Body of pancreas (tissue), 4 donors: Measurements from ENCODE around the gene MED31. TPM values are rescaled to one million over a fixed set of nuclear protein-coding genes. Genes with fewer than 3 reads are reported as not detected.

ENCODE experiments used
- ATAC-seq: fragments of 150-250 bp; one replicate; pipeline ENCODE4 v1.9.1; 2016
- DNase-seq, 4 donors: peaks; one replicate each; pipeline ENCODE4 v3.0.0-alpha.2; 2019
- H3K27ac ChIP-seq, 4 donors: fragments of 200-600 bp; sonication (generic); 1 replicate in 3 of 4; 2 replicates in 1 of 4; pipeline versions ENCODE4 v1.5.1 to v1.6.1; 2016 to 2019; ENCODE audit warnings: mild to moderate bottlenecking in 1 of 4, mixed read lengths in 1 of 4, moderate library complexity in 1 of 4
- H3K27me3 ChIP-seq, 2 donors: fragments of 200-600 bp; sonication (generic); one replicate each; pipeline ENCODE4 v1.6.0; 2016; ENCODE audit warnings: mild to moderate bottlenecking in 1 of 2
- H3K36me3 ChIP-seq, 2 donors: fragments of 200-600 bp; sonication (generic); replicated peaks in 1 of 2; 2 replicates each; pipeline ENCODE4 v1.5.1; 2016; ENCODE audit warnings: low read depth in 2 of 2; ENCODE audit not compliant: insufficient read depth in 1 of 2
- H3K4me1 ChIP-seq: fragments of 200-600 bp; sonication (generic); one replicate; pipeline ENCODE4 v1.6.0; 2016
- H3K4me3 ChIP-seq, 2 donors: fragments of 200-600 bp; sonication (generic); 1 replicate in 1 of 2; 2 replicates in 1 of 2; pipeline ENCODE4 v1.5.1; 2016 to 2019
- H3K9me3 ChIP-seq, 3 donors: fragments of 200-600 bp; sonication (generic); 1 replicate in 2 of 3; 2 replicates in 1 of 3; pipeline ENCODE4 v1.5.1; 2016
- CTCF ChIP-seq, 7 experiments: fragments of 450-650 bp in 4 of 7; fragments of 200-600 bp in 3 of 7; sonication (generic) in 3 of 7; IDR thresholded peaks; one replicate each; pipeline ENCODE4 v1.5.1; 2016 to 2019; ENCODE audit warnings: antibody characterized with exemption in 7 of 7
- POLR2A ChIP-seq, 3 donors: fragments of 450-650 bp; IDR thresholded peaks; one replicate each; pipeline ENCODE4 v1.6.1; 2016; ENCODE audit warnings: antibody characterized with exemption in 3 of 3, mild to moderate bottlenecking in 2 of 3
- WGBS, 2 donors: methylation state at CpG; one replicate each; pipeline ENCODE4 v1.1.5; 2017; 5-methylcytosine and 5-hydroxymethylcytosine counted together
- intact Hi-C: fragments of 100-400 bp; cut with DNase I; formaldehyde crosslinking; loops from one replicate; pipeline ENCODE4 v1.15.1; 2023
- total RNA-seq, 2 donors: library from RNA; depleted of rRNA; stranded (reverse); fragments of >200 nt; gene quantifications; one replicate each; pipeline ENCODE4 v1.1.0, GENCODE V29; 2016

The MED31 gene
- total RNA-seq, 2 donors from 2014 or later, result 6.2 to 9.9 TPM

GRCh38 chr17:6626616-6627015, 24.8 kb downstream of the MED31 start:
- Histone ChIP-seq H3K27me3 (no peaks in the 10 kb centered on the region), H3K9me3 (no peaks in the 10 kb centered on the region), H3K4me1 (no peaks in the 10 kb centered on the region), H3K4me3 (no peak overlapping the region), H3K36me3 (peaks cover 0 to 8% of the 10 kb centered on the region in 2 donors), H3K27ac (no peak overlapping the region)
- intact Hi-C loops, result no loop called here
- WGBS, 2 donors, result 86 to 96% methylated on average over 6 of the region's 6 CpGs
- TF ChIP-seq CTCF (IDR thresholded peaks at IDR 0.05), result no peak
- TF ChIP-seq POLR2A (IDR thresholded peaks at IDR 0.05), result no peak
- DNase-seq (no peak), ATAC-seq (no peak)

- intact Hi-C loops, result no loop called here
- TF ChIP-seq POLR2A (IDR thresholded peaks at IDR 0.05) (no peak), CTCF (IDR thresholded peaks at IDR 0.05) (no peak)
- Histone ChIP-seq H3K9me3 (no peaks in the 10 kb centered on the region), H3K27me3 (no peaks in the 10 kb centered on the region), H3K36me3 (peaks cover 0 to 10% of the 10 kb centered on the region in 2 donors), H3K27ac (no peak overlapping the region), H3K4me1 (no peaks in the 10 kb centered on the region), H3K4me3 (no peak overlapping the region)
- DNase-seq, result no peak
- no peak for ATAC-seq
- 97 to 99% methylated on average over 3 of the region's 3 CpGs for WGBS, 2 donors
Measured at GRCh38 chr17:6623941-6624340, 27.5 kb downstream of the MED31 start.

GRCh38 chr17:6611231-6611630, 40.2 kb downstream of the MED31 start:
- DNase-seq (no peak), ATAC-seq (no peak)
- no peaks in the 10 kb centered on the region for H3K4me1 ChIP-seq
- no peak for TF ChIP-seq POLR2A (IDR thresholded peaks at IDR 0.05)
- TF ChIP-seq CTCF (IDR thresholded peaks at IDR 0.05), result no peak
- intact Hi-C loops, result no loop called here
- H3K9me3 ChIP-seq, result no peaks in the 10 kb centered on the region
- H3K27ac ChIP-seq, result no peak overlapping the region
- H3K27me3 ChIP-seq, result no peaks in the 10 kb centered on the region
- H3K4me3 ChIP-seq, result no peak overlapping the region
- H3K36me3 ChIP-seq, result peaks cover 3 to 15% of the 10 kb centered on the region in 2 donors
- WGBS, 2 donors, result 96 to 97% methylated on average over 4 of the region's 4 CpGs

- Histone ChIP-seq H3K27ac (no peak overlapping the region), H3K4me3 (no peak overlapping the region), H3K4me1 (no peaks in the 10 kb centered on the region), H3K27me3 (no peaks in the 10 kb centered on the region), H3K9me3 (no peaks in the 10 kb centered on the region), H3K36me3 (peaks cover 3 to 20% of the 10 kb centered on the region in 2 donors)
- intact Hi-C loops, result no loop called here
- 93% methylated on average over 5 of the region's 5 CpGs for WGBS, 2 donors
- ATAC-seq (no peak), DNase-seq (no peak)
- TF ChIP-seq POLR2A (IDR thresholded peaks at IDR 0.05) (no peak), CTCF (IDR thresholded peaks at IDR 0.05) (no peak)
Measured at GRCh38 chr17:6610011-6610410, 41.4 kb downstream of the MED31 start.

- H3K4me1 ChIP-seq, result no peaks in the 10 kb centered on the region
- no peak for ATAC-seq
- H3K36me3 ChIP-seq, result peaks cover 3 to 20% of the 10 kb centered on the region in 2 donors
- H3K27ac ChIP-seq, result no peak overlapping the region
- intact Hi-C loops, result no loop called here
- no peaks in the 10 kb centered on the region for H3K9me3 ChIP-seq
- no peak overlapping the region for H3K4me3 ChIP-seq
- no peak for DNase-seq
- TF ChIP-seq POLR2A (IDR thresholded peaks at IDR 0.05) (no peak), CTCF (IDR thresholded peaks at IDR 0.05) (no peak)
- WGBS, 2 donors, result 82 to 84% methylated on average over 3 of the region's 3 CpGs
- H3K27me3 ChIP-seq, result no peaks in the 10 kb centered on the region
Measured at GRCh38 chr17:6608321-6608720, 43.1 kb downstream of the MED31 start.
